HG03159 (cell line): ENCODE results near the gene CHCHD6.
"Not testable (repeated sequence)": the region's sequence is repeated elsewhere in the genome, so short reads cannot be mapped to it uniquely, and the experiment has no call there.

Experiments
- ATAC-seq: cut with Tn5 transposase; IDR thresholded peaks from one replicate; pipeline ENCODE4 v1.9.1; 2021; ENCODE audit warnings: mild to moderate bottlenecking, moderate library complexity; ENCODE audit not compliant: unreplicated experiment

Gene CHCHD6

GRCh38 chr3:126765187-126766069 is 61.4 kb downstream of the CHCHD6 start:
- no peak for ATAC-seq

GRCh38 chr3:126766653-126767052 is 62.6 kb downstream of the CHCHD6 start:
- ATAC-seq: no peak

- no peak for ATAC-seq
Measured at GRCh38 chr3:126768903-126769302, 64.9 kb downstream of the CHCHD6 start.

DNA sequence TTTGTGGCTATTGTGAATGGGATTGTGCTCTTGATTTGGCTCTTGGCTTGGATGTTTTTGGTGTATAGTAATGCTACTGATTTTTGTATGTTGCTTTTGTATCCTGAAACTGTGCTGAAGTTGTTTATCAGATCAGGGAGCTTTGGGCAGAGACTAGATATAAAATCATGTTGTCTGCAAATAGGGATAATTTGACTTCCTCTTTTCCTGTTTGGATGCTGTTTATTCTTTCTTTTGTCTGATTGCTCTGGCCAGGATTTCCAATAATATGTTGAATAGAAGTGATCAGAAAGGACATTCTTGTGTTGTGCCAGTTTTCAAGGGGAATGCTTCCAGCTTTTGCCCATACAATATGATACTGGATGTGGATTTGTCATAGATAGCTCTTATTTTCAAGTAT is 66.1 kb downstream of the CHCHD6 start:
- no peak for ATAC-seq

GRCh38 chr3:126773167-126773566 is 69.1 kb downstream of the CHCHD6 start:
- ATAC-seq: no peak

DNA sequence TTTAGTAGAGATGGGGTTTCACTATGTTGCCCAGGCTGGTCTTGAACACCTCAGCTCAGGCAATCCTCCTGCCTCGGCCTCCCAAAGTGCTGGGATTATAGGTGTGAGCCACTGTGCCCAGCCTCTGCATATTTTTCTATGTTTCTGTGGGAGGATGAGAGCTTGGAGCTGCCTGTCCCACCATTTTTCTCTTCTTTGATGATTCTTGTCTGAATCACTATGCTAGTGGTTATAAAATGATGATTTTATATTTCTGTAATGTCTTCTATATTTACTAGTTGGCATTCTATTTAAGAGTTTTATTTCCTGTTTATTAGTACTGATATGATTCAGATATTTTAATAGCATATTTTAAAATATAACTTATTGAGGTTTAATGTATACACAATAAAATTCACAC is 69.7 kb downstream of the CHCHD6 start:
- ATAC-seq: no peak

- ATAC-seq: no peak
Measured at GRCh38 chr3:126777366-126777765, 73.3 kb downstream of the CHCHD6 start.

GRCh38 chr3:126780666-126781065 is 76.6 kb downstream of the CHCHD6 start:
- ATAC-seq: no peak

- ATAC-seq: no peak
Measured at GRCh38 chr3:126781406-126781805, 77.4 kb downstream of the CHCHD6 start.

- ATAC-seq: no peak
Measured at GRCh38 chr3:126781889-126782491, 78.0 kb downstream of the CHCHD6 start.

DNA sequence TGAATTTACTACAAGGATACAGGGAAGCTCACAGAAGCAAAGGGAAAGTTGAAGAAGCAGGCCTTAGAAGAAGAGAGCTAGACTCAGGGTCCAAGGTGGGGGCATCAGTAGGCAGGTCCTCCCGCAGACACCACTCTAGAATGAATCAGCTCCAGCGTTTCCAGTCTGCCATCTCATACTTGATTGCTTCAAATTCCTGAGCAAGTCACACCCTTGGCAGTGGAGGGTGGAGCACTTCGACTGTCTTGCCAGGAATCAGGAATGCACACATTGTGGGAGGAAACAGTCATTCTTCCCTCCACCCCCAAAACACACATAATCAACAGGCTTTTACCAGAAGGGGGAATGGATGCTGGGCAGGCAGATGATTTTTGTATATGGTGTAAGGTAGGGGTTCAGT is 78.5 kb downstream of the CHCHD6 start:
- ATAC-seq: no peak

GRCh38 chr3:126784254-126784653 is 80.2 kb downstream of the CHCHD6 start:
- no peak for ATAC-seq

- ATAC-seq: not testable (repeated sequence)
Measured at GRCh38 chr3:126791320-126791719, 87.3 kb downstream of the CHCHD6 start.

GRCh38 chr3:126792998-126793397 is 89.0 kb downstream of the CHCHD6 start:
- no peak for ATAC-seq

GRCh38 chr3:126797563-126797962 is 93.5 kb downstream of the CHCHD6 start:
- ATAC-seq: no peak

DNA sequence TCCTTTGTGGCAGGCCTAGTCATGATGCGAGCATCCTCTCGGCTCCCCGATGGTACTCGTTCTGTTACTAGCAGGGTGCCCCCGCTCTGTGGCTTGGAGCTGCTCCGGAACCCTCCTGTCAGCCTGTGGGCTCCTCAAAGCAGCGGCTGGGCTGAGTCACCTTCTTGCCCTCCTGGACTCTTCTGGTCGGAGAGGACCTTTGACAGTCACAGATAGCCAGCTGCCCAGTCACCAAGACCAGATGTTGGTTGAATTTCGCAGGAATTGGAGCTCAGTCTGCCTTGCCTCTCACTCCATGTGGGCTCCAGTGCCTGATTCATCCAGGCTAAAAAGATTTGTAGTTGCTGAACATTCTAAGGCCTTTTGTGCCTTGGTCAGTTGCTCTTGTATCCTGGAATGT is 94.5 kb downstream of the CHCHD6 start:
- no peak for ATAC-seq

GRCh38 chr3:126799099-126799498 is 95.1 kb downstream of the CHCHD6 start:
- no peak for ATAC-seq

DNA sequence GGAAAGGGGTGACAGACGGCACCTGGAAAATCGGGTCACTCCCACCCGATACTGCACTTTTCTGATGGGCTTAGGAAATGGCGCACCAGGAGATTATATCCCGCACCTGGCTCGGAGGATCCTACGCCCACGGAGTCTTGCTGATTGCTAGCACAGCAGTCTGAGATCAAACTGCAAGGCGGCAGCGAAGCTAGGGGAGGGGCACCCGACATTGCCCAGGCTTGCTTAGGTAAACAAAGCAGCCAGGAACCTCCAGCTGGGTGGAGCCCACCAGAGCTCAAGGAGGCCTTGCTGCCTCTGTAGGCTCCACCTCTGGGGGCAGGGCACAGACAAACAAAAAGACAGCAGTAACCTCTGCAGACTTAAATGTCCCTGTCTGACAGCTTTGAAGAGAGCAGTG is 97.3 kb downstream of the CHCHD6 start:
- ATAC-seq: not testable (repeated sequence)

GRCh38 chr3:126807795-126808194 is 103.8 kb downstream of the CHCHD6 start:
- no peak for ATAC-seq

DNA sequence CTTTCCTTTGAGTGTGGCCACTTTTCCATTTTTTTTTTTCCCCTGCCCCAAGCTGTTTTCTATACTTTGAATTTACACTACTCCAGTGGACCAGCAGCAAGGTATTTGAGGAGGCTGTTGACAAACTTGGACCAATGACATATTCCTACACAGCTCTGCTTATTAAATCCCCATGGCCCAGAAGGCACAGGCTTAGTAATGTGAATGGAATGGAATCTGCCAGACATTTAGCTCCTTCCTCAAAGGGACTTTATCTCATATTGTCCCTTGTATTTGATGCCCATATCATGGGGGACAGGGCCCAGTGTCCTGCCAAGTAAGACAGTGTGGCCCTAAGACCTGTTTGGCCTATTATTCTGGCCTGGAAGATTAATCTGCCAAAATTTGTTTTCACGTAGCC is 107.5 kb downstream of the CHCHD6 start:
- ATAC-seq: no peak

DNA sequence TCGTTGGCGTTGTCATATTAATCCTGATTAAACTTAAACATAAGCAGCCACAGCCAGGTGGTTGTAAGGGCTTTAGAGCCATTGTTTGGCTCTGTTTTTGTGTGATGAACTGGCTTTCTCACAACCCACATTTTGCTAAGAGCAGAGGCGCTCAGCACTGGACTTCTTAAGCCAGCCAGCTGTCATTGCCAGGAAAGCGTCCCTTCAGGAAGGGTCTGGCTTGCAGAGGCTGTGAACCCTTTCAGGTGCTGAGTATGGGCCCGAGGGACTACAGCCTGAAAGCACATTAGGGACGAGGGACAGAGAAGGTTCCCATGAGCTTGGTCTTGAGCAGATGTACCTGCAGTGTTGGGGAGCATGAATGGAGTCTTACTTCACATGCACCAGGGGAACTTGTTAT is 112.3 kb downstream of the CHCHD6 start:
- ATAC-seq: no peak

- ATAC-seq: no peak
Measured at GRCh38 chr3:126816986-126817777, 113.1 kb downstream of the CHCHD6 start.
